ENCODE data around the gene FAU. TPM values are rescaled to one million over a fixed set of nuclear protein-coding genes. Genes with fewer than 3 reads are reported as not detected.

The FAU gene
- total and polyA plus RNA-seq, 9 donors = 1,053 to 2,272 (median 1,798) TPM

GRCh38 chr11:65166893-65167292, 45.0 kb upstream of the FAU start:
- Histone ChIP-seq H3K9me3 (no peaks in the 10 kb centered on the region), H3K4me1 (ENCODE audit: insufficient read depth) (peaks cover 3% of the 10 kb centered on the region), H3K27ac (no peak overlapping the region), H3K4me3 (no peak overlapping the region), H3K27me3 (no peaks in the 10 kb centered on the region), H3K36me3 (no peaks in the 10 kb centered on the region)
- intact Hi-C loops (cut with DNase I) = no loop called here
- TF ChIP-seq CTCF (IDR thresholded peaks at IDR 0.05) (no peak), EP300 (IDR thresholded peaks at IDR 0.05) (no peak), POLR2A (IDR thresholded peaks at IDR 0.05) (no peak)
- no peak for DNase-seq
- 86 to 90% (median 89%) methylated on average over 3 of the region's 3 CpGs for WGBS, 3 donors

GRCh38 chr11:65165410-65166317, 43.7 kb upstream of the FAU start:
- Histone ChIP-seq H3K36me3 (no peaks in the 10 kb centered on the region), H3K4me3 (peak overlapping the region; percentile 2), H3K4me1 (ENCODE audit: insufficient read depth) (peaks cover 3% of the 10 kb centered on the region), H3K9me3 (no peaks in the 10 kb centered on the region), H3K27me3 (no peaks in the 10 kb centered on the region), H3K27ac (no peak overlapping the region)
- WGBS, 3 donors = 17 to 27% (median 24%) methylated on average over 31 of the region's 31 CpGs
- TF ChIP-seq POLR2A (IDR thresholded peaks at IDR 0.05) = no peak
- no peak for TF ChIP-seq EP300 (IDR thresholded peaks at IDR 0.05)
- no peak for TF ChIP-seq CTCF (IDR thresholded peaks at IDR 0.05)
- no peak for DNase-seq
- intact Hi-C loops (cut with DNase I) = no loop called here

GRCh38 chr11:65163684-65164083, 41.8 kb upstream of the FAU start:
- TF ChIP-seq CTCF (IDR thresholded peaks at IDR 0.05) (no peak), EP300 (IDR thresholded peaks at IDR 0.05) (no peak), POLR2A (IDR thresholded peaks at IDR 0.05) (no peak)
- Histone ChIP-seq H3K4me3 (no peak overlapping the region), H3K36me3 (no peaks in the 10 kb centered on the region), H3K4me1 (ENCODE audit: insufficient read depth) (peaks cover 3% of the 10 kb centered on the region), H3K9me3 (no peaks in the 10 kb centered on the region), H3K27ac (no peak overlapping the region), H3K27me3 (no peaks in the 10 kb centered on the region)
- 78 to 87% (median 83%) methylated on average over 2 of the region's 2 CpGs for WGBS, 3 donors
- peak in 1 of 5 donors; percentile 2 for DNase-seq
- intact Hi-C loops (cut with DNase I) = no loop called here

GRCh38 chr11:65160643-65161042, 38.7 kb upstream of the FAU start:
- H3K4me3 ChIP-seq = no peak overlapping the region
- WGBS, 3 donors = 72 to 79% (median 76%) methylated on average over 3 of the region's 3 CpGs

More at GRCh38 chr11:65160643-65161042, 38.7 kb upstream of the FAU start:
- intact Hi-C loops (cut with DNase I) = no loop called here
- H3K36me3 ChIP-seq = no peaks in the 10 kb centered on the region
- no peak overlapping the region for H3K27ac ChIP-seq
- H3K4me1 ChIP-seq (ENCODE audit: insufficient read depth) = no peaks in the 10 kb centered on the region
- TF ChIP-seq CTCF (IDR thresholded peaks at IDR 0.05) (no peak), EP300 (IDR thresholded peaks at IDR 0.05) (no peak), POLR2A (IDR thresholded peaks at IDR 0.05) (no peak)
- DNase-seq = no peak
- no peaks in the 10 kb centered on the region for H3K27me3 ChIP-seq
- H3K9me3 ChIP-seq = no peaks in the 10 kb centered on the region

Measured in ovary (tissue), 9 donors.